Loucy (cell line): ENCODE measurements around the gene STRBP.

Experiments used
- H2AFZ ChIP-seq: fragments of 200-600 bp; sonication (generic); 2 replicates; pipeline ENCODE4 v1.6.0; 2016; ENCODE audit warnings: antibody characterized with exemption, mild to moderate bottlenecking, low read length, moderate library complexity
- H3F3A ChIP-seq: fragments of 200-600 bp; 2 replicates; pipeline ENCODE4 v1.6.0; 2016; ENCODE audit warnings: antibody characterized with exemption, low read depth, mild to moderate bottlenecking
- H3K27me3 ChIP-seq: fragments of 200-600 bp; sonication (generic); 2 replicates; pipeline ENCODE4 v1.6.1; 2014; ENCODE audit warnings: low read length, mild to moderate bottlenecking; ENCODE audit not compliant: insufficient read depth, poor library complexity, severe bottlenecking
- H3K36me3 ChIP-seq: fragments of 200-600 bp; sonication (generic); 2 replicates; pipeline ENCODE4 v1.6.1; 2016; ENCODE audit warnings: low read length; ENCODE audit not compliant: insufficient read depth
- H3K4me1 ChIP-seq: fragments of 200-600 bp; sonication (generic); 2 replicates; pipeline ENCODE4 v1.5.1; 2014; ENCODE audit warnings: low read length, mild to moderate bottlenecking; ENCODE audit not compliant: insufficient read depth, poor library complexity, severe bottlenecking
- H3K4me2 ChIP-seq: fragments of 200-600 bp; sonication (generic); 2 replicates; pipeline ENCODE4 v1.6.0; 2014; ENCODE audit warnings: antibody characterized with exemption, low read length, low read depth, mild to moderate bottlenecking; ENCODE audit not compliant: poor library complexity, severe bottlenecking
- H3K4me3 ChIP-seq: fragments of 200-600 bp; sonication (generic); 2 replicates; pipeline ENCODE4 v1.5.1; 2014; ENCODE audit warnings: low read length, mild to moderate bottlenecking, mixed read lengths; ENCODE audit not compliant: poor library complexity, severe bottlenecking
- H3K79me2 ChIP-seq: fragments of 200-600 bp; sonication (generic); 2 replicates; pipeline ENCODE4 v1.6.1; 2014; ENCODE audit warnings: low read length; ENCODE audit not compliant: insufficient read depth
- H3K9ac ChIP-seq: fragments of 200-600 bp; sonication (generic); 2 replicates; pipeline ENCODE4 v1.6.0; 2014; ENCODE audit warnings: mild to moderate bottlenecking, low read depth, low read length, moderate library complexity; ENCODE audit not compliant: poor library complexity, severe bottlenecking
- H3K9me2 ChIP-seq: fragments of 200-600 bp; sonication (generic); replicated peaks from 2 replicates; pipeline ENCODE4 v1.6.1; 2016; ENCODE audit warnings: low read depth, low read length, mixed read lengths
- H3K9me3 ChIP-seq: fragments of 200-600 bp; sonication (generic); 2 replicates; pipeline ENCODE4 v1.6.1; 2014; ENCODE audit warnings: mild to moderate bottlenecking, antibody characterized with exemption, low read length, low read depth; ENCODE audit not compliant: insufficient read depth
- H4K20me1 ChIP-seq: fragments of 200-600 bp; sonication (generic); 2 replicates; pipeline ENCODE4 v1.6.0; 2014; ENCODE audit warnings: antibody characterized with exemption, low read length, mild to moderate bottlenecking; ENCODE audit not compliant: insufficient read depth, poor library complexity, severe bottlenecking
- CTCF ChIP-seq: fragments of 200-600 bp; sonication (generic); conservative IDR thresholded peaks from 2 replicates; pipeline ENCODE4 v1.5.1; 2014; ENCODE audit warnings: mild to moderate bottlenecking, antibody characterized with exemption, low read length
- EZH2phosphoT487 ChIP-seq: fragments of 200-600 bp; IDR thresholded peaks from 2 replicates; pipeline ENCODE4 v1.6.1; 2018; ENCODE audit warnings: antibody characterized with exemption, mild to moderate bottlenecking, moderate library complexity, borderline replicate concordance

STRBP gene

GRCh38 chr9:123138163-123138562 lies 130.2 kb downstream of the STRBP start:
- H3K4me1 ChIP-seq: no peaks in the 10 kb centered on the region
- H3K4me3 ChIP-seq: no peak overlapping the region
- H3K4me2 ChIP-seq: no peak overlapping the region
- H4K20me1 ChIP-seq: no peaks in the 10 kb centered on the region
- H3K9me3 ChIP-seq: no peaks in the 10 kb centered on the region
- no peaks in the 10 kb centered on the region for H3F3A ChIP-seq
- no peaks in the 10 kb centered on the region for H3K79me2 ChIP-seq
- no peaks in the 10 kb centered on the region for H3K9me2 ChIP-seq
- no peaks in the 10 kb centered on the region for H3K27me3 ChIP-seq
- no peak for TF ChIP-seq CTCF
- TF ChIP-seq EZH2phosphoT487: no peak
- no peak overlapping the region for H2AFZ ChIP-seq
- H3K9ac ChIP-seq: no peak overlapping the region
- H3K36me3 ChIP-seq: peaks cover 49% of the 10 kb centered on the region; the same call in 1 of the 2 replicates

GRCh38 chr9:123135430-123135829 lies 133.0 kb downstream of the STRBP start:
- no peaks in the 10 kb centered on the region for H3K79me2 ChIP-seq
- H3K9me3 ChIP-seq: no peaks in the 10 kb centered on the region
- H3K4me3 ChIP-seq: no peak overlapping the region
- no peak overlapping the region for H2AFZ ChIP-seq
- H3K9ac ChIP-seq: no peak overlapping the region
- TF ChIP-seq CTCF: no peak
- TF ChIP-seq EZH2phosphoT487: no peak
- no peaks in the 10 kb centered on the region for H3K9me2 ChIP-seq
- no peaks in the 10 kb centered on the region for H3F3A ChIP-seq
- no peaks in the 10 kb centered on the region for H3K4me1 ChIP-seq
- no peaks in the 10 kb centered on the region for H4K20me1 ChIP-seq
- no peak overlapping the region for H3K4me2 ChIP-seq
- H3K27me3 ChIP-seq: no peaks in the 10 kb centered on the region
- H3K36me3 ChIP-seq: peaks cover 73% of the 10 kb centered on the region; the same call in 1 of the 2 replicates

- peaks cover 78% of the 10 kb centered on the region for H3K36me3 ChIP-seq
- no peaks in the 10 kb centered on the region for H3K9me2 ChIP-seq
- H4K20me1 ChIP-seq: no peaks in the 10 kb centered on the region
- H3K4me1 ChIP-seq: no peaks in the 10 kb centered on the region
- H3K4me3 ChIP-seq: no peak overlapping the region
- H3K4me2 ChIP-seq: no peak overlapping the region
- no peaks in the 10 kb centered on the region for H3K79me2 ChIP-seq
- no peaks in the 10 kb centered on the region for H3K27me3 ChIP-seq
- no peak overlapping the region for H3K9ac ChIP-seq
- no peak overlapping the region for H2AFZ ChIP-seq
- TF ChIP-seq CTCF (no peak), EZH2phosphoT487 (no peak)
- no peaks in the 10 kb centered on the region for H3F3A ChIP-seq
- no peaks in the 10 kb centered on the region for H3K9me3 ChIP-seq
These were observed 135.7 kb downstream of the STRBP start for GRCh38 chr9:123132696-123133095.
